ENCODE measurements around the gene CELA2B. TPM values are rescaled to one million over a fixed set of nuclear protein-coding genes. Genes with fewer than 3 reads are reported as not detected.

CELA2B gene
- total and polyA plus RNA-seq, 12 donors = 1.7 to 28.1 (median 7.9) TPM; not detected in 3

DNA sequence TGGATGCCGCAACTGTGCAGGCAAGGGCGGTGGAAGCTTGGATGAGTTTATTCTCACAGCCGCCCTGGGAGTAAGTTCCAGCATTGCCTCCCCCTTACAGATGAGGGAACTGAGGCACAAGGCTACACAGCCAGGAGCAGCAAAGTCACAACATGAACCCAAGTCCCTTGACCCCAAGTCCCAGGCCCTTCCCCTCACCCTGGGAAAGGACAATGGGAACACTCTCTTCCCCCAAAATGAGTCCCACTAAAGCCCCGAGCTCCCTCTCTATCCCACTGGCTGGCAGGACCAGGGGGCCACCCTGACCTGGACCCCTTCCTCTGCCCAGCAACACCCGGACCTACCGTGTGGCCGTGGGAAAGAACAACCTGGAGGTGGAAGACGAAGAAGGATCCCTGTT, 33.8 kb upstream of the CELA2B start:
- no peaks in the 10 kb centered on the region for H3K9me3 ChIP-seq (replicated peaks in 1 of 3)
- no peak overlapping the region for H3K4me3 ChIP-seq
- no peaks in the 10 kb centered on the region for H3K4me1 ChIP-seq (replicated peaks in 1 of 2)
- intact Hi-C loops (cut with DNase I) = no loop called here
- 88 to 100% (median 90%) methylated on average over 5 to 8 of the region's 8 CpGs for WGBS, 4 donors
- no peaks in the 10 kb centered on the region for H3K36me3 ChIP-seq (replicated peaks in 1 of 2)
- TF ChIP-seq, protein P1, sequence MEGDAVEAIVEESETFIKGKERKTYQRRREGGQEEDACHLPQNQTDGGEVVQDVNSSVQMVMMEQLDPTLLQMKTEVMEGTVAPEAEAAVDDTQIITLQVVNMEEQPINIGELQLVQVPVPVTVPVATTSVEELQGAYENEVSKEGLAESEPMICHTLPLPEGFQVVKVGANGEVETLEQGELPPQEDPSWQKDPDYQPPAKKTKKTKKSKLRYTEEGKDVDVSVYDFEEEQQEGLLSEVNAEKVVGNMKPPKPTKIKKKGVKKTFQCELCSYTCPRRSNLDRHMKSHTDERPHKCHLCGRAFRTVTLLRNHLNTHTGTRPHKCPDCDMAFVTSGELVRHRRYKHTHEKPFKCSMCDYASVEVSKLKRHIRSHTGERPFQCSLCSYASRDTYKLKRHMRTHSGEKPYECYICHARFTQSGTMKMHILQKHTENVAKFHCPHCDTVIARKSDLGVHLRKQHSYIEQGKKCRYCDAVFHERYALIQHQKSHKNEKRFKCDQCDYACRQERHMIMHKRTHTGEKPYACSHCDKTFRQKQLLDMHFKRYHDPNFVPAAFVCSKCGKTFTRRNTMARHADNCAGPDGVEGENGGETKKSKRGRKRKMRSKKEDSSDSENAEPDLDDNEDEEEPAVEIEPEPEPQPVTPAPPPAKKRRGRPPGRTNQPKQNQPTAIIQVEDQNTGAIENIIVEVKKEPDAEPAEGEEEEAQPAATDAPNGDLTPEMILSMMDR (IDR thresholded peaks at IDR 0.05) = no peak
- no peak for TF ChIP-seq POLR2A (IDR thresholded peaks at IDR 0.05)
- H3K27me3 ChIP-seq = no peaks in the 10 kb centered on the region
- no peak overlapping the region for H3K27ac ChIP-seq
- no peak for DNase-seq

- H3K36me3 ChIP-seq (replicated peaks in 1 of 2) = no peaks in the 10 kb centered on the region
- DNase-seq = no peak
- no peak overlapping the region for H3K4me3 ChIP-seq
- TF ChIP-seq, protein P1 (IDR thresholded peaks at IDR 0.05) = no peak
- intact Hi-C loops (cut with DNase I) = no loop called here
- H3K9me3 ChIP-seq (replicated peaks in 1 of 3) = no peaks in the 10 kb centered on the region
- no peak overlapping the region for H3K27ac ChIP-seq
- WGBS, 4 donors = 84 to 92% (median 90%) methylated on average over 5 of the region's 5 CpGs
- no peaks in the 10 kb centered on the region for H3K4me1 ChIP-seq (replicated peaks in 1 of 2)
- no peaks in the 10 kb centered on the region for H3K27me3 ChIP-seq
These were observed 33.1 kb upstream of the CELA2B start for GRCh38 chr1:15442759-15443158.

DNA sequence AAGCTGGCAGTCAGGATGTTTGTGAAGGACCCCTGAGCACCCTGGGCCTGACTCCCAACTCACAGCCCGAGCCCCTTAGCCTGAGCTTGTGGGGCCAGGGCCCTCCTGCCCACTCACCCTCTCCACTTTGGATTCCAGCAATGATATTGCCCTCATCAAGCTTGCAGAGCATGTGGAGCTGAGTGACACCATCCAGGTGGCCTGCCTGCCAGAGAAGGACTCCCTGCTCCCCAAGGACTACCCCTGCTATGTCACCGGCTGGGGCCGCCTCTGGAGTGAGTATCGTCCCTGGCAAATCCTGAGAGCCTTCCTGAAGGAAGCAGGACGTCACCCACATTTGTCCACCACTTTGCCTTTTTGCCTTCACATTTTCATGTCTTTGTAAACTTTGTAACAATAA, 32.6 kb upstream of the CELA2B start:
- 75 to 95% (median 84%) methylated on average over 5 of the region's 5 CpGs for WGBS, 4 donors
- no peaks in the 10 kb centered on the region for H3K27me3 ChIP-seq
- H3K9me3 ChIP-seq (replicated peaks in 1 of 3) = no peaks in the 10 kb centered on the region
- no peaks in the 10 kb centered on the region for H3K4me1 ChIP-seq (replicated peaks in 1 of 2)
- no peak overlapping the region for H3K4me3 ChIP-seq
- H3K27ac ChIP-seq = no peak overlapping the region
- no peak for TF ChIP-seq POLR2A (IDR thresholded peaks at IDR 0.05)
- TF ChIP-seq, protein P1 (IDR thresholded peaks at IDR 0.05) = no peak
- H3K36me3 ChIP-seq (replicated peaks in 1 of 2) = no peaks in the 10 kb centered on the region
- DNase-seq = no peak
- intact Hi-C loops (cut with DNase I) = no loop called here

DNA sequence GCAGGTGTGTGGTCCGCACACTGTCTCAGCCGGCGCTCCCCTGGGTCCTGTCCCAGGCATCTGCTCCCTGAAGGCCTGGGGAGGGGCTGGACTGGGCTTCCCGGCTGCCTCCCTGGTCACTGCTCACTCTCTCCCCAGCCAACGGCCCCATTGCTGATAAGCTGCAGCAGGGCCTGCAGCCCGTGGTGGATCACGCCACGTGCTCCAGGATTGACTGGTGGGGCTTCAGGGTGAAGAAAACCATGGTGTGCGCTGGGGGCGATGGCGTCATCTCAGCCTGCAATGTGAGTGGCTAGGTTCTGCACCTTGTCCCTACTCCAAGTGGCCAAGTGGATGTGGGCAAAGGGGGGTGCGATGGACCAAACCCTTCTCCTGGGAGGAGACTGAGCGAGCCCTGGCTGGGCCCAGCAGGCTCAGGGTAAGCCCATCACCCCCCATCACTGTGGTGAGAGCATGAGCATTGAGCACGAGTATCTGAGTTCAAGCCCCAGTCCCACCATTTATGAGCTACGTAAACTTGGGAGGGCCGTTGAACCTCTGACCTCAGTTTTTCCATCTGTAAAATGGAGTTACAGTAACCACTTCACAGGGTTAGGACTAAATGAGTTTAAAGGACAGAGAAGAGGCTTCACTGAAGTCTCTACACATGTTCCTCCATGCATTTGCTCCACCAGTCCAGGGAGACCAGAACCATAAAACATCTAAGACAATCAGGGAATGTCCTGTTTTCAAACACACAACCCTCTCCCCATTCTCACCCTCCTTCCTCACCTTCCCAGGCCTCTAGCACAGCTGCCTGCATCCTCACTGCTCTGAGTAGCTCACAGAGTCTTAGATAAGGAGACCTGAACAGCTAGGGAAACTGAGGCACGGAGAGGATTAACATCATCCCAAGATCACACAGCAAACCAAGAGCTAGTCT, 31.2 kb upstream of the CELA2B start:
- Histone ChIP-seq H3K36me3 (replicated peaks in 1 of 2) (no peaks in the 10 kb centered on the region), H3K4me3 (no peak overlapping the region), H3K27ac (no peak overlapping the region), H3K9me3 (replicated peaks in 1 of 3) (no peaks in the 10 kb centered on the region), H3K27me3 (no peaks in the 10 kb centered on the region), H3K4me1 (replicated peaks in 1 of 2) (no peaks in the 10 kb centered on the region)
- DNase-seq = no peak
- intact Hi-C loops (cut with DNase I) = no loop called here
- TF ChIP-seq POLR2A (IDR thresholded peaks at IDR 0.05) = no peak
- TF ChIP-seq, protein P1 (IDR thresholded peaks at IDR 0.05) = no peak
- 79 to 85% (median 82%) methylated on average over 3 to 17 of the region's 17 CpGs for WGBS, 4 donors
